Erythroblast (primary cell): ENCODE results near the gene SMIM9.
A peak's percentile ranks its signal among the peaks of the same experiment; 100 is the strongest.
"Not testable (repeated sequence)": the region's sequence is repeated elsewhere in the genome, so short reads cannot be mapped to it uniquely, and the experiment has no call there.

Source experiments
- DNase-seq, 2 experiments: peaks; one replicate each; lab custom pipeline; 2025; lab: John Stamatoyannopoulos, UW
- GATA1 ChIP-seq: IDR thresholded peaks from 2 replicates; pipeline ENCODE4 v1.6.1; 2011; ENCODE audit warnings: low read depth, mild to moderate bottlenecking, control low read depth, low read length, moderate library complexity
- POLR2A ChIP-seq: IDR thresholded peaks from 2 replicates; pipeline ENCODE4 v1.6.1; 2011; ENCODE audit warnings: mild to moderate bottlenecking, low read length

Gene SMIM9

DNA sequence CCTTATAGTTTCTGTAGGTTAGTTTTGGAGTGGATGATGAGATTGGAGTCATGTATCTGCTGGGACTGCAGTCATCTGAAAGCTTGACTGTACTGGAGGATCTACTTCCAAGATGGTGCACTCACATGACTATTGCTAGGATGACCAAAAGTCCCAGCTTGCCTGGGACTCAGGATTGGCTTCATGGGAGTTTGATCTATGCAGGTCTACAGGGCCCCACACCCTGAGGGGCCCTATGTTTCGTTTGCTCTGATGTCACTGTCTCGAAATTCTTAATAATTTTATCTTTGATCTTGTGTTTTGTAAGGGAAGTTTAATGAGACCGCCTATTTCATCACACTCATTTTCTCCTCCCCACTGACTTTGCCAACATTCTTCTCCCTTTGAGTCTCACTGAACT is at the start of gene SMIM9:
Gene SMIM9 (minus strand): TSS at position 101 of the 400 bp plus-strand sequence. CDS start 3,806 bp downstream, outside the sequence.
- no peak for TF ChIP-seq GATA1
- TF ChIP-seq POLR2A: no peak
- DNase-seq: no peak

- DNase-seq: not testable (repeated sequence)
Observed at GRCh38 chrX:154884069-154884468, 49.6 kb upstream of the SMIM9 start.

- TF ChIP-seq GATA1 (no peak), POLR2A (no peak)
- DNase-seq: no peak
Observed at GRCh38 chrX:154873329-154873728, 38.9 kb upstream of the SMIM9 start.

DNA sequence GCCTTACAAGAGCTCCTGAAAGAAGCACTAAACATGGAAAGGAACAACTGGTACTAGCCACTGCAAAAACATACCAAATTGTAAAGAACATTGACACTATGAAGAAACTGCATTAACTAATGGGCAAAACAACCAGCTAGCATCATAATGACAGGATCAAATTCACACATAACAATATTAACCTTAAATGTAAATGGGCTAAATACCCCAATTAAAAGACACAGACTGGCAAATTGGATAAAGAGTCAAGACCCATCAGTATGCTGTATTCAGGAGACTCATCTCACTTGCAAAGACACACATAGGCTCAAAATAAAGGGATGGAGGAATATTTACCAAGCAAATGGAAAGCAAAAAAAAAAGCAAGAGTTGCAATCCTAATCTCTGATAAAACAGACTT is 34.1 kb upstream of the SMIM9 start:
- DNase-seq: not testable (repeated sequence)

GRCh38 chrX:154855256-154855655 is 20.8 kb upstream of the SMIM9 start:
- TF ChIP-seq GATA1: no peak
- TF ChIP-seq POLR2A: no peak
- peak in 1 of 2 experiments; percentile 8 for DNase-seq

DNA sequence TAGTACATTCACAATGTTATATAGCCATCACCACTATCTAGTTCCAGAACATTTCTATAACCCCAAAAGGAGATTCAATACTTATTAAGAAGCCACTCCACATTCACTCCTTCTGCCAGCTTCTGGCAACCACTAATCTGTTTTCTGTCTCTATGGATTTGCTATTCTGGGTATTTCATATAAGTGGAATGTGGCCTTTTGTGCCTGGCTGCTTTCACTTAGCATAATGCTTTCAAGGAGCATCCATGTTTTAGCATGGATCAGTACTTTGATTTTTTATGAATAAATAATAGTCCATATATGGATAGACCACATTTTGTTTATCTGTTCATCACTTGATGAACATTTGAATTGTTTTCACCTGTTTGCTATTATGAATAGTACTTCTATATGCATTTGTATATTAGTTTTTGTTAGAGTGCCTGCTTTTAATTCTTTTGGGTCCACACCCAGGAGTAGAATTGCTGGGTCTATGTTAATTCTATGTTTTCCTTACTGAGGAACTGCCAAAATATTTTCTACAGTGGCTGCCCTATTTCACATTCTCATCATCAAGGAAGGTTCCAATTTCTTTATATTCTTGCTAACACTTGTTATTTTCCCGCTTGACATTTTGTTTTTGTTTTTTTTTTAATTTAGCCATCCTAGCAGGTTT is 16.6 kb upstream of the SMIM9 start:
- TF ChIP-seq POLR2A (no peak), GATA1 (no peak)

DNA sequence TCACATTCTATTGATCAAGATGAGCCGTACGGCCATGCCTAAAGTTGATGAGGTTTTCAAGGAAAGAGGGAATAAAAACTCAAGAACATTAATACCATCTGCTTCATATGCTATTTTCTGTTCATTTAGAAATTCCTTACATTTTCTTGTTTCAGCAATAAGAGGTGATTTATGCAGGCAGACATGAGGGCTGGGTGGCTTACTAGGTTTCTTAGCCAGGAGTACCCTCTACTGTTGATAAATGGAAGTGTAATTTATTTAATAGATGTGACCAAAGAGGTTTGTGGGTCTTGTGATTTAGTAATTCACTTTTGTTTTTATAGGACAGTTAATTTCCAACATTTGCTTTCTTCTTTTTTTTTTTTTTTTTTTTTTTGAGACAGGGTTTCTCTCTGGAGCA is 6.4 kb upstream of the SMIM9 start:
- peak; percentile 72 to 78 for DNase-seq
- TF ChIP-seq POLR2A: no peak
- no peak for TF ChIP-seq GATA1

More for the DNA sequence above, 16.6 kb upstream of the SMIM9 start:
- DNase-seq: no peak

DNA sequence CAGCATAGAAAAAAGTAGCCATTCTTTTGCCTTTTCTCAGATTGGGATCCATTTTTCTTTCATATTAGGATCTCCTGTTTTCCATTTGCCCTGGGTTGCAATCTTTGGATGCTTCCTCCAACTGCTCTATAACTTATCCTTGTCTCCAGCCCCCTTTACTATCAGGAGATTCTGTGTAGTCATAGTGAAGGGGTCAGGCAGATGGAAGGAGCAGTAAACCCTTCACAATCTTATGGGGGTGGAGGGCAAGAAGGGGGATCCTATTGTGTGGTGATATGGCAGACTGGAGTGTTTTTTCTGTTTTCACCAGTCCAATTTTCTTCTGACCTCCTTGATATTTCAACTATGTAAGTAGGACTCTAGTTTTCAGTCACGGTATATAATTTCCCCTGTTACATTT is 1.7 kb upstream of the SMIM9 start:
- DNase-seq: no peak
- TF ChIP-seq GATA1 (no peak), POLR2A (no peak)

- TF ChIP-seq GATA1: no peak
- no peak for TF ChIP-seq POLR2A
Observed at GRCh38 chrX:154833746-154834274, 652 bp downstream of the SMIM9 start.

DNA sequence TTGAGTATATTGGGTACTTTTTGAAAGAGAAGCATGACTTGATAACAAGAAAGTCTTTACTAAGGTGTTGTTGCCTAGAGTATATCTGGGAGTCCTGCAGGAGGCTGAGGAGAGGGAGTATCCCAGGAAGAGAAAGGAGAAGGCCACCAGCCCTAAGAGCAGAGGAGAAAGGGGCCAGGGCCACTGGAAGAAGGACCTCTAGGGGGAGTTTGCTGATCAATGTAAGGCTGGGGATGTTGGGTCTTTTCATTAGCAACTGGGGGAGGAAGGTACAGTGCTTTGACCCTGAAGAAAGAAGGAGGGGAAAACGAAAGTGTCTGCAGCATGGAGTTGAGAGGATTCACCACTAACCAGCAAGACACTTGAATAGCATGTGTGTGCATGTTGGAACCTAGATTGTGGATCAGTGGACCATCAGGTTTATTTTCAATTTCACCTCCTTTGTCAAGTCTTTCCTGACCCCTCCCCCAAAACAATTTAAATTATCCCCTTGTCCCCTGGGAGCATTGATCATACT is 4.5 kb downstream of the SMIM9 start:
- no peak for DNase-seq
- TF ChIP-seq POLR2A: no peak
- no peak for TF ChIP-seq GATA1

More at GRCh38 chrX:154833746-154834274, 652 bp downstream of the SMIM9 start:
- DNase-seq: no peak

DNA sequence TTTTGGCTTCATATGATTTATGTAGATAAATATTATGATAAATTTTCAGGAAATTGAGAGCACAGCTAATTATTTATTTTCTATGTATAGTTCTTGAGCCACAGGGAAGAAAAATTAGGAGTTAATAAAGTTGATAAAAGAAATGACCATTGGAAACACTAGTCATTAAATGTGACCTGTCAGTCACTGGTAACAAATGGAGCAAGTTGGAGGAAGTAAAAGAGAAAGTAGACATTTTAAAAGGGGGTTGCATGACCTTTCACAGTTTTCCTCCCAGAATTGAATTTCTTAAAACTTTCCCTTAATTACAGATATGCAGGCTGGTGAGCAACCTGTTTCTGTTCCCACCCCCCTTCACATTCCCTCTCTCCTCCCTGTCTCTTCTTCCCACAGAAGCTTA is 5.3 kb downstream of the SMIM9 start:
- DNase-seq: no peak
- no peak for TF ChIP-seq POLR2A
- no peak for TF ChIP-seq GATA1

- DNase-seq: no peak
- TF ChIP-seq GATA1 (no peak), POLR2A (no peak)
Observed at GRCh38 chrX:154828016-154828408, 6.5 kb downstream of the SMIM9 start.

GRCh38 chrX:154827194-154828015 is 7.1 kb downstream of the SMIM9 start:
- TF ChIP-seq GATA1 (no peak), POLR2A (no peak)
- no peak for DNase-seq

- DNase-seq: not testable (repeated sequence)
Observed at GRCh38 chrX:154825586-154825985, 8.9 kb downstream of the SMIM9 start.
